H9 (cell line): ENCODE data around the gene RPUSD3. TPM values are rescaled to one million over a fixed set of nuclear protein-coding genes. Genes with fewer than 3 reads are reported as not detected.

Source experiments
- DNase-seq: peaks from one replicate; pipeline ENCODE4 v3.0.0-alpha.2; 2017
- H2AFZ ChIP-seq: one replicate; pipeline ENCODE4 v1.6.1; 2013; ENCODE audit warnings: mild to moderate bottlenecking, low read length, control low read depth, moderate library complexity
- H2AK5ac ChIP-seq: 2 replicates; pipeline ENCODE4 v1.6.1; 2013; ENCODE audit warnings: low read length, control low read depth, mixed read lengths; ENCODE audit not compliant: insufficient read length
- H2BK120ac ChIP-seq: one replicate; pipeline ENCODE4 v1.6.1; 2013; ENCODE audit warnings: low read depth, mild to moderate bottlenecking, low read length, control low read depth, inconsistent platforms; ENCODE audit not compliant: poor library complexity, severe bottlenecking
- H2BK12ac ChIP-seq: 2 replicates; pipeline ENCODE4 v1.6.1; 2013; ENCODE audit warnings: low read length, control low read depth, mixed read lengths, low read depth; ENCODE audit not compliant: insufficient read length
- H2BK15ac ChIP-seq: 2 replicates; pipeline ENCODE4 v1.6.1; 2013; ENCODE audit warnings: low read depth, low read length, control low read depth
- H2BK20ac ChIP-seq: one replicate; pipeline ENCODE4 v1.6.1; 2013; ENCODE audit warnings: low read depth, mild to moderate bottlenecking, low read length, control low read depth, inconsistent platforms; ENCODE audit not compliant: poor library complexity, severe bottlenecking
- H2BK5ac ChIP-seq: 2 replicates; pipeline ENCODE4 v1.6.1; 2013; ENCODE audit warnings: low read length, control low read depth, mixed read lengths; ENCODE audit not compliant: insufficient read length
- H3K14ac ChIP-seq: 2 replicates; pipeline ENCODE4 v1.6.1; 2013; ENCODE audit warnings: low read length, control low read depth; ENCODE audit not compliant: insufficient read depth
- H3K18ac ChIP-seq: 2 replicates; pipeline ENCODE4 v1.6.1; 2013; ENCODE audit warnings: low read depth, mild to moderate bottlenecking, mixed read lengths, low read length, control low read depth; ENCODE audit not compliant: insufficient read length
- H3K23ac ChIP-seq: 2 replicates; pipeline ENCODE4 v1.6.1; 2013; ENCODE audit warnings: low read length, control low read depth, mixed read lengths, low read depth; ENCODE audit not compliant: insufficient read length
- H3K23me2 ChIP-seq: 2 replicates; pipeline ENCODE4 v1.6.1; 2013; ENCODE audit warnings: low read depth, mild to moderate bottlenecking, mixed read lengths, low read length, control low read depth; ENCODE audit not compliant: insufficient read length, poor library complexity, severe bottlenecking
- H3K27ac ChIP-seq: 2 replicates; pipeline ENCODE4 v1.5.1; 2013; ENCODE audit warnings: low read length, control low read depth, mixed read lengths, low read depth; ENCODE audit not compliant: insufficient read length
- H3K27me3 ChIP-seq: 2 replicates; pipeline ENCODE4 v1.6.1; 2013; ENCODE audit warnings: low read length, control low read depth, inconsistent platforms; ENCODE audit not compliant: insufficient read depth
- H3K4ac ChIP-seq: 2 replicates; pipeline ENCODE4 v1.6.1; 2013; ENCODE audit warnings: low read depth, mild to moderate bottlenecking, control low read depth, inconsistent platforms, low read length, moderate library complexity
- H3K4me1 ChIP-seq: 2 replicates; pipeline ENCODE4 v1.6.1; 2013; ENCODE audit warnings: low read length, control low read depth, inconsistent platforms; ENCODE audit not compliant: insufficient read depth
- H3K4me2 ChIP-seq: 2 replicates; pipeline ENCODE4 v1.6.1; 2013; ENCODE audit warnings: low read length, control low read depth, mixed read lengths; ENCODE audit not compliant: insufficient read length, insufficient read depth
- H3K56ac ChIP-seq: 2 replicates; pipeline ENCODE4 v1.6.1; 2013; ENCODE audit warnings: low read depth, mild to moderate bottlenecking, mixed read lengths, low read length, control low read depth; ENCODE audit not compliant: insufficient read length
- H3K79me1 ChIP-seq: 2 replicates; pipeline ENCODE4 v1.6.1; 2013; ENCODE audit warnings: low read depth, mild to moderate bottlenecking, moderate library complexity, low read length, control low read depth, inconsistent platforms; ENCODE audit not compliant: insufficient read depth, poor library complexity, severe bottlenecking
- H3K79me2 ChIP-seq: 2 replicates; pipeline ENCODE4 v1.6.1; 2013; ENCODE audit warnings: low read length, control low read depth, inconsistent platforms; ENCODE audit not compliant: insufficient read depth
- H3K9ac ChIP-seq: 2 replicates; pipeline ENCODE4 v1.6.1; 2013; ENCODE audit warnings: low read length, control low read depth, mixed read lengths; ENCODE audit not compliant: insufficient read length; ENCODE audit errors: extremely low read depth
- H3K9me3 ChIP-seq: one replicate; pipeline ENCODE4 v1.6.1; 2013; ENCODE audit warnings: low read depth, low read length, inconsistent platforms; ENCODE audit not compliant: control insufficient read depth
- H3T11ph ChIP-seq: one replicate; pipeline ENCODE4 v1.6.1; 2013; ENCODE audit warnings: mild to moderate bottlenecking, low read length, control low read depth, inconsistent platforms
- H4K20me1 ChIP-seq: one replicate; pipeline ENCODE4 v1.6.1; 2013; ENCODE audit not compliant: control insufficient read depth, insufficient read length, insufficient read depth
- H4K5ac ChIP-seq: 2 replicates; pipeline ENCODE4 v1.6.1; 2013; ENCODE audit warnings: low read depth, mild to moderate bottlenecking, mixed read lengths, low read length, control low read depth; ENCODE audit not compliant: insufficient read length
- H4K8ac ChIP-seq: replicated peaks from 2 replicates; pipeline ENCODE4 v1.6.1; 2013; ENCODE audit warnings: low read length, control low read depth, mixed read lengths, low read depth; ENCODE audit not compliant: insufficient read length
- H4K91ac ChIP-seq: 2 replicates; pipeline ENCODE4 v1.6.1; 2013; ENCODE audit warnings: low read depth, mild to moderate bottlenecking, moderate library complexity, mixed read lengths, low read length, control low read depth; ENCODE audit not compliant: insufficient read length
- H3K27ac Mint-ChIP-seq, 3 experiments: 2 replicates in 2 of 3; 3 replicates in 1 of 3; pipeline ENCODE4 v1.8.0; 2020 to 2021; ENCODE audit warnings: mixed read lengths in 3 of 3, mild to moderate bottlenecking in 1 of 3, moderate library complexity in 1 of 3
- H3K27me3 Mint-ChIP-seq: 2 replicates; pipeline ENCODE4 v1.8.0; 2021; ENCODE audit warnings: low read depth, mild to moderate bottlenecking, moderate library complexity, mixed read lengths
- H3K36me3 Mint-ChIP-seq, 3 experiments: 2 replicates in 2 of 3; 3 replicates in 1 of 3; pipeline ENCODE4 v1.8.0; 2020 to 2021; ENCODE audit warnings: low read depth in 3 of 3, mixed read lengths in 3 of 3; ENCODE audit not compliant: insufficient read depth in 1 of 3
- H3K4me1 Mint-ChIP-seq, 2 experiments: 2 replicates each; pipeline ENCODE4 v1.8.0; 2020; ENCODE audit warnings: mixed read lengths in 2 of 2
- H3K4me3 Mint-ChIP-seq, 2 experiments: 2 replicates in 1 of 2; 3 replicates in 1 of 2; pipeline ENCODE4 v1.8.0; 2020 to 2021; ENCODE audit warnings: mild to moderate bottlenecking in 2 of 2, mixed read lengths in 2 of 2, moderate library complexity in 1 of 2
- H3K9me3 Mint-ChIP-seq, 2 experiments: 2 replicates in 1 of 2; 3 replicates in 1 of 2; pipeline ENCODE4 v1.8.0; 2020; ENCODE audit warnings: mild to moderate bottlenecking in 2 of 2, mixed read lengths in 2 of 2, moderate library complexity in 1 of 2
- WGBS: extraction: QIAGEN DNeasy Blood & Tissue Kit; methylation state at CpG from one replicate; pipeline ENCODE4 v1.1.7; 2013; ENCODE audit warnings: missing lambda C conversion rate, low lambda C conversion rate, mixed read lengths; ENCODE audit not compliant: insufficient read length; ENCODE audit errors: extremely low coverage; 5-methylcytosine and 5-hydroxymethylcytosine counted together
- total RNA-seq: library from RNA; stranded (reverse); gene quantifications from 2 replicates; pipeline ENCODE4 v1.2.1, GENCODE V29; 2021
- TF ChIP-seq, protein P1 (sequence below): fragments of 200-600 bp; sonication (generic); conservative IDR thresholded peaks from 3 replicates; pipeline ENCODE4 v1.8.0; 2021; ENCODE audit warnings: antibody characterized with exemption, mild to moderate bottlenecking

RPUSD3 gene
- total RNA-seq, 1 experiment from 2014 or later: 59.5 TPM

DNA sequence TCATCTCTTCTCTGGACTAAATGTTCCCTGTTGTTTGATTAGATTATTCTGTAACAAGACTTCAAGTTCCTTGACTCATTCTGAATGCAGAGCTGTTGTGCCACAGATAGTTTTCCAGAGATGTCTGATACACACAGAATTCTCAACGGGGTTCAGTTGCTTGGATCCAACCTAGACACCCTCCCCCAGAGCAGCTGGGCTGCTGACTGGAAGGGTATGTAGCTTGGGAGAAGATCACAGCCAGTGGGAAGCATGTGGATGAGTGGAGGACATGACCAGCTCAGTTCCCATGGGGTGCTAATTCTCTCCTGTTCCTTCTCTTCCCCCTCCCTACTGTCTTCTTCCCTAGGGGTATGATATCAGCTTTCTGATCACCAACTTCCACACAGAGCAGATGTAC is 40.3 kb downstream of the RPUSD3 start:
- no peak overlapping the region for H3K27ac Mint-ChIP-seq
- no peaks in the 10 kb centered on the region for H3K79me1 ChIP-seq
- peaks cover 49 to 79% (median 67%) of the 10 kb centered on the region in 3 experiments; a peak in 6 of 7 replicates for H3K36me3 Mint-ChIP-seq
- H3K27me3 ChIP-seq: no peaks in the 10 kb centered on the region
- H2BK120ac ChIP-seq: no peak overlapping the region
- no peak overlapping the region for H3K23ac ChIP-seq
- H2BK15ac ChIP-seq: no peak overlapping the region
- H2AFZ ChIP-seq: no peak overlapping the region
- H3K27ac ChIP-seq: no peak overlapping the region
- H2AK5ac ChIP-seq: no peak overlapping the region
- H2BK12ac ChIP-seq: no peak overlapping the region
- no peak overlapping the region for H3T11ph ChIP-seq
- no peaks in the 10 kb centered on the region for H3K79me2 ChIP-seq
- H3K56ac ChIP-seq: no peak overlapping the region
- no peak overlapping the region for H3K4me2 ChIP-seq
- H3K27me3 Mint-ChIP-seq: no peaks in the 10 kb centered on the region
- H4K91ac ChIP-seq: no peak overlapping the region
- H2BK5ac ChIP-seq: no peak overlapping the region
- TF ChIP-seq, protein P1, sequence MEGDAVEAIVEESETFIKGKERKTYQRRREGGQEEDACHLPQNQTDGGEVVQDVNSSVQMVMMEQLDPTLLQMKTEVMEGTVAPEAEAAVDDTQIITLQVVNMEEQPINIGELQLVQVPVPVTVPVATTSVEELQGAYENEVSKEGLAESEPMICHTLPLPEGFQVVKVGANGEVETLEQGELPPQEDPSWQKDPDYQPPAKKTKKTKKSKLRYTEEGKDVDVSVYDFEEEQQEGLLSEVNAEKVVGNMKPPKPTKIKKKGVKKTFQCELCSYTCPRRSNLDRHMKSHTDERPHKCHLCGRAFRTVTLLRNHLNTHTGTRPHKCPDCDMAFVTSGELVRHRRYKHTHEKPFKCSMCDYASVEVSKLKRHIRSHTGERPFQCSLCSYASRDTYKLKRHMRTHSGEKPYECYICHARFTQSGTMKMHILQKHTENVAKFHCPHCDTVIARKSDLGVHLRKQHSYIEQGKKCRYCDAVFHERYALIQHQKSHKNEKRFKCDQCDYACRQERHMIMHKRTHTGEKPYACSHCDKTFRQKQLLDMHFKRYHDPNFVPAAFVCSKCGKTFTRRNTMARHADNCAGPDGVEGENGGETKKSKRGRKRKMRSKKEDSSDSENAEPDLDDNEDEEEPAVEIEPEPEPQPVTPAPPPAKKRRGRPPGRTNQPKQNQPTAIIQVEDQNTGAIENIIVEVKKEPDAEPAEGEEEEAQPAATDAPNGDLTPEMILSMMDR: no peak
- H3K14ac ChIP-seq: no peak overlapping the region
- H3K9me3 Mint-ChIP-seq: no peaks in the 10 kb centered on the region
- no peak overlapping the region for H3K18ac ChIP-seq
- H3K4me1 Mint-ChIP-seq: peaks cover 2 to 3% of the 10 kb centered on the region in 2 experiments; a peak in 2 of 4 replicates
- H2BK20ac ChIP-seq: no peak overlapping the region
- no peak for DNase-seq
- H3K9ac ChIP-seq: no peak overlapping the region
- no peak overlapping the region for H4K8ac ChIP-seq
- H3K4ac ChIP-seq: no peak overlapping the region
- WGBS: no CpG with 5 or more reads among the region's 1 CpG
- H4K5ac ChIP-seq: no peak overlapping the region
- H3K23me2 ChIP-seq: no peaks in the 10 kb centered on the region
- no peak overlapping the region for H3K4me3 Mint-ChIP-seq
- no peaks in the 10 kb centered on the region for H4K20me1 ChIP-seq
- no peaks in the 10 kb centered on the region for H3K4me1 ChIP-seq
- H3K9me3 ChIP-seq: no peaks in the 10 kb centered on the region
